ENCODE results near the gene ALG12.

Gene ALG12

DNA sequence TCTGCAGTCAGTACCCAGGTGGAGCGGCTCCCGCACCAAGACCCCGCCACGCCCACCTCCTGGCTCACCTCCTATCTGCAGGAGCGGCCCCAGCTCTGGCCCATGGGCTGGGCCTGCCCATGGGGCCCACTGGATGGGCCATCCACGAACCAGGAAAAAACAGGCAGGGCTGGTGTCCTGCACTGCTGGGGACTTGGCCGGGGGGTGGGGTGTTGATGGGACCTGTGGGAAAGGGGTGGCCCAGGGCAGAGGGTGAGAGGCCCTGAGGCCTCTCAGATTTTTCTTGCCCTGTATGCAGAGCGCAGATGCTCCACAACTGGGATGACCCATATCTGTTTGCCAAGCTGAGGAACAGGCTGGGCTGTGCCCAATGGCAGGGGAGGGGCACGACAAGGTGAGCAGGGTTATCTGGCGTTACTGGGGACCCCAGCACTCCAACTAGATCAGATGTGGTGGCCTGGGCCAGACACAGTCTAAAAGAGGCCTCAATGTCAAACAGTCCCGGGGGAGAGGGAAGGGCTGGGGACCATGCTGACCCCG lies 39.7 kb upstream of the ALG12 start:
- no peak for DNase-seq

- DNase-seq: no peak
Observed at GRCh38 chr22:49956914-49957825, 38.9 kb upstream of the ALG12 start.

GRCh38 chr22:49956418-49956770 lies 38.2 kb upstream of the ALG12 start:
- no peak for DNase-seq

- no peak for DNase-seq
Observed at GRCh38 chr22:49955581-49956417, 37.6 kb upstream of the ALG12 start.

DNA sequence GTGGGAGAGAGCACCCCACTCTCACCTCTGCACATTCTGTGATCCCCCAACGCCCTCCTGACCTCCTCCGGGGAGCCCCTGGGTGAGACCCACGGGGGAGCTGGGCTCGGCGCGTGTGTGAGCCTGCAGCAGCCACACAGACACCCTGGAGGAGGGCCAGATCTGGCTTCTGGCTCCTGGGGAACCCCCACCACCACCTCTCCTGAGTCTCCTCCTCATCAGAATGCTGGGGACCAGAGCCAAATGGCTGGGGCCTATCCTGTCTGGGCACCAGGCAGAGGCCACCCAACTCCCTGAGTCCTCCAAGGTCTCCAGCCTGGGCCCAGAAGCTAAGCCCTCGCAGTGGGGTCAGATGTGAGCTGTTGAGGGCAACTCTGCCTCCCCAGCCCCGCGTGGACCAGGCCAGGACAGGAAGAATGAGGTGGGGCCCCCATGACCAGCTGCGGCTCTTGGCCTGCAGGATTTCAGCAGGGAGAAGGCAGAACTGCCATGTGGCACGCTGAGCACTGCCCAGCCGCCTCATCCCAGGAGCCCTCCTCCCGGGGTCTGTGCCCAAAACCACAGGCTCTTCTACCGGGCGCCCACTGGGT lies 36.8 kb upstream of the ALG12 start:
- DNase-seq: no peak

GRCh38 chr22:49954354-49954753 lies 36.1 kb upstream of the ALG12 start:
- DNase-seq: no peak

DNA sequence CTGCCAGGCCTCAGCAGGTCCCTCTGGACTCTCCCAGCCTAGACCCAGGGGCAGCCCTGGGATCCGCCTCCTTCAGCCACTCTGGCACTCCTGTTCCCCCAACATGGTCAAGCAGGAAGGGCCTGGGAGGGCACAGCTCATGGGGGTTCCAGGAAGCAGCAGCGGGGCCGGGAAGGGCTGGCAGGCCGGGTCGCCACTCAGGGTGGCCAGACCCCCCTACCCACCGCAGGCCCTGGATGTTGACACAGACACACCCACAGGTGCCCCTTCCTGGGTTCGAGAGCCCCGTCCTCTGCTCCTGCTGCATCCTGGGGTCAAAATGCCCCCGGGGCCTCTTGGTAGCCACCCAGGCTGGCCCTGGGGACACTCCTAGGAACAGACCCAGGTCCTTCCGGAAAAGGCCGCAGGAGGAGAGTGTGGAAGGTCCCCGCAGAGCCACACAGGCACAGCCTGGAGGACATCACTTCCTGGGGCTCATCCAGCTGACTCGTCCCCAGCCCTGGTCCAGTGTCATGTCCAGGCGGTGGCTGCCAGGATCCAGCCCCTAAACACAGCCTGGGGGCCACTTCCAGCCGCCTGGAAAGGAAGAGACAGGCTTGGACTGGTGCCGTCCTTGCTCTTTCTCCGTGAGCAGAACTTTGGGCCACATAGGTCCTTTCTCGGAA lies 35.6 kb upstream of the ALG12 start:
- DNase-seq: no peak

DNA sequence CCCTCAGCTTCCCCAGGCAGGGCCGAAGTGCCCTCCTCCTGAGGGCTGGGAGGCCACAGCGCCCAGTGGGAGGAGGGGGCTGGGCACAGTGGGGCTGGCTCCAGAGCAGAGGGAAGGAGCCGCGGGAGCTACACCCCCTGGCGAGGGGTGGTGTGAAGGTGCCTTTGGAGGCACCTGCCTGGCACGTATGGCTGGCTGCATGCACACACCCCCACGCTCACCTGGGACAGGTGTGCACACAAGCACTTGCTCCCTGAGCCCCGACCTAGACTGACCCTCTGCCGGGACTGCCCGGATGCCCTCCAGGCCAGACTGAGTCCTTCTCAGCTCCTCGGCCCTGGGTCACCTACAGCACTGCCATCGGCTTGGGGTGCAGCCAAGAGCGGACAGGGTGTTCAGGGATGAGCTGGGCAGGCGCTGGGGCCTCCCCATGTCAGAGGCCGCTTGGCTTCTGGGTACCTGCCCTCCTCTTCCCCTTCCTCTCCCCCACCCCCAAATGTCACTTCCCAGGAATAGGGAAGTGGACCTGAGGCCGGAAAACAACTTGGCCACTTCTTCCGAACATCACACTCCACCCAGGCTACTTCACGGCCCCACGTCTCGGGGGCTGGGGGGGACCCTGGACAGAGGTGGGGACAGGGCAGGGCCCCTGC lies 34.9 kb upstream of the ALG12 start:
- DNase-seq: no peak

DNA sequence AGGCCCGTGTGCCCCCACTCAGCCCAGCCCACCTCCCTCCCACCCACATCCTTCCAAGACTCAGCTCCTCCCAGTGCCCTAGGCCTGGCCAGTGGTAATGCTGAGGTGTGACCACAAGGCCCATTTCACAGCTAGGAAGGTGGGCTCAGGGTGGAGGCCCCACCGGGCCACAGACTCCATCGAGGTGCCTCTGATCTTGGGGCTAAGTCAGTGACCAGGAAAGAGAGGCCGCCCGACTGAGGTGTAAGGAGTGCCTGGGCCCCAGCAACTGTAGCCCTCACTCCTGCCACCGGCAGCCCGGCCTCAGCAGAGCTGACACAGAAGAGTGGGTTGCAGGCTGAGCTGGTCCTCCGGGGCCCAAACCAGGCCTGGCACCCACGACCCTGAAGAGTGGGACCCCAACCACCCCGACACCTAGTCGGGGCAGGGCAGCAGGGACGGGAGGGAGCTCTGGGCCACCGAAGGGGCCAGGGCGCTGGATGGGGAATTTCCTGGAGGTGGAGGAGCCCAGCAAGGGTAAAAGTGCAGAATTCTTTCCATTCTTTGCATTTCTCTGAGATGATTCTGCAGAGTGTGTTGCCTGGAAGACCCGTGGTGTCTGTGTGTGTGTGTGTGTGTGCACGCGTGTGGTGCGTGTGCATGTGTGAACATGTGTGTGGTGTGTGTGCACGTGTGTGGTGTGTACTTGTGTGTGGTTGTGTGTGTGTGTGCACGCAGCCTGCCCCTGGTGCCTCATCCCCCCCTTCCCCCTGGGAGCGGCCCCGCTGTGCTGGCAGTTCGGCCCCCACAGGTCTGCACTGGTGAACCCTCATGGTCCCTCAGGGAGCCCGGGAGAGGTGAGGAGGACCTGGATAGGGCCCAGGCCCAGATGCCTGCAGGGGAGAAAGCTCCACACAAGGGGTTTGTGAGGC lies 34.0 kb upstream of the ALG12 start:
- DNase-seq: no peak

GRCh38 chr22:49951678-49951985 lies 33.4 kb upstream of the ALG12 start:
- DNase-seq: no peak

- no peak for DNase-seq
Observed at GRCh38 chr22:49951000-49951677, 32.9 kb upstream of the ALG12 start.

DNA sequence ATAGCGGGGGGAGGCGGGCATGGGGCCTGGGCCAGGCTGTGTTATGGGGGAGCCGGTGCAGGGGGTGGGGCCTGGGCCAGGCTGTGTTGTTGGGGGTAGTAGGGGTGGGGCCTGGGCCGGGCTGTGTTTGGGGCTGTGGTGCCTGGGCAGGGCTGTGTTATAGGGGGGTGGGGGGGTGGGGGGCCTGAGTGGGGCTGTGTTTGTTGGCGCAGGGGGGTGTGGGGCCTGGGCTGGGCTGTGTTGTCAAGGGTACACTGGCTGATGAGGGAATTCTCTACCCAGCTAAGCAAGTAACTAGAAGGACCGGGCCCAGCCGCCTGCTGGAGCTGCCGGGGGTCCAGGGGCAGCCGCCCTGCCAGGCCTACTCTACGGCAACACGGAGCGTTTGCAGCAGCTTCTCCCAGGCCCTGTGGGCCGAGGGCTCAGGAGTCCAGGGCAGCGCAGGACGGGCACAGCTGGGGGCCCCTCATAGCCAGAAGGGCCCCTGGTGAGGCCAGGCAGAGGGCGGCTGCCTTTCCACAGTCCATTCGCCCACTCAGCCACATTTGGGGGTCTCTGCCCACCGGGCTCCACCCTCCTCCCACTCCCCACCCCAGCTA lies 32.3 kb upstream of the ALG12 start:
- no peak for DNase-seq

DNA sequence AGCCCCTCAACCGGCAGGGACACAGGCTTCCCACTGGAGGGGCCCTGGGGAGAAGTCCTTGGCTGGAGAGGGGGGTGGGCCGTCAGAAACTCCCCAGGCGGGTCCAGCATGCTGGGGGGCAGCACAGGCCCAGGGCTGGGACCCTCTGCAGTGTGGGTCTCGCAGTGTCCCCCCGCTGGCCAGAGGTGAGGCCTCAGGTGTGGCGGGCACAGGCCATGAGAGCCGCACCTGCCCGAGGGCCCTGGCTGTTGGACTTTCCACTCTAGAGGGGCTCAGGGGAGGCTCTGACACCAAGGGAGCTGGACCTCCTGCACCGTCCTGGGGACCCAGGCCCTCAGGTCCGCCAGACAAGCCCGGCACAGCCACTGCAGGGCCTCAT lies 31.7 kb upstream of the ALG12 start:
- DNase-seq: no peak

- no peak for DNase-seq
Observed at GRCh38 chr22:49948958-49949913, 31.0 kb upstream of the ALG12 start.

GRCh38 chr22:49948116-49948957 lies 30.1 kb upstream of the ALG12 start:
- no peak for DNase-seq

DNA sequence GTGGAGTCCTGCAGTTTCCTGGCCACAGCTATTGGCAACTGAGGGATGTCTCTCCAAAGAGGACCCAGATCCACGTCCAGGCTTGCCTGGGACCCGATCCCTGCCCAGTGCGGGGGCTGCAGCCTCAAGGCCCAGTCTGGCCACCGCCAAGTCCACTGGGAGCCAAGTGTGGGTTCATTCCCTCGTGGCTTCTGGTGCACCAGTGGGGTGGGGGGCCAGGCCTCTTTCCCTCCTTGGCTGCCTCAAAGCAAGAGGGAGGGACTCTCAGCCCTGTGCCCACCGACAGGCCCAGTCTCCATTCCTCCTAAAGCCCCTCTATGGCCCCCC lies 29.0 kb upstream of the ALG12 start:
- DNase-seq: no peak

DNA sequence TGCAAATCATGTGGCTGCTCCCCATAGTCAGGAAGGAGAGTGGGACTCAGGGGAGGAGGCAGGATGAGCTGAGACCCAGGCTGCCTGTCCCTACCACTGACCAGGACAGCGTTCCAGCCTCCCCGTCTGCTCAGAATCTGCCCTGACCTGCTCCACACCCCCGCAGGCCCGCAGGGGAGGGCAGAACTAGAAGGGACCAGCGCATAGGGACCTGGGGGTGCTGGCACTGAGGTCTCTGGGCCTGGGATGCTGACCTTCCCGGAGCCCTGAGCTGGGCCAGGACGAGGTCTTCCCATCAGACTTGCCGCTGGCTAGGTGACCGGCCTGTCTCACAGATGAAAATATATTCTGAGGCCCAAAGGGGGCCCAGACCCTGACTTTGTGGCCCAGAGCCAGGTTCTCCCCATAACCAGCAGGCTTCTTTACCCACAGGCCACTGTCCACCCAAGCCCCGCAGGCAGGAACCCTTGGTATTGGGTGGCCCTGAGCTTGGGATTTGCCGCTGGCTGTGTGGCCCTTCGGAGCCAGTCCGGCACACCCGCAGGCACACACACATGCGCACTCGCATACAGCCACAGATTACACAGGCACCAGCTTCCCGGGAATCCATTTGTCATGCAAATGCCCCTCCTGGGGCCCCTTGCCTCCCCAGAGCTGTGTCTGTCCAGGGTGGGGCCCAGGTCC lies 28.5 kb upstream of the ALG12 start:
- DNase-seq: no peak
